HepG2 (cell line): ENCODE data around the gene FN1. TPM values are rescaled to one million over a fixed set of nuclear protein-coding genes. Genes with fewer than 3 reads are reported as not detected.

Source experiments
- CCDC6 ChIP-seq: sonication (generic); formaldehyde crosslinking; IDR thresholded peaks from 2 replicates; pipeline ENCODE4 v1.8.1; 2022; ENCODE audit warnings: mild to moderate bottlenecking, missing genetic modification reagents, moderate library complexity
- DMAP1 ChIP-seq: IDR thresholded peaks from 2 replicates; pipeline ENCODE4 v1.6.1; 2016
- GRHL1 ChIP-seq: sonication (generic); formaldehyde crosslinking; conservative IDR thresholded peaks from 2 replicates; pipeline ENCODE4 v1.8.0; 2022; ENCODE audit warnings: missing genetic modification reagents
- HBP1 ChIP-seq: IDR thresholded peaks from 2 replicates; pipeline ENCODE4 v1.6.1; 2016; ENCODE audit warnings: low read depth, control low read depth
- POLR2G ChIP-seq: fragments of 200-400 bp; formaldehyde crosslinking; IDR thresholded peaks from 2 replicates; pipeline ENCODE4 v1.6.1; 2018; ENCODE audit warnings: mild to moderate bottlenecking, low read depth, low read length, moderate library complexity
- PRPF4 ChIP-seq: fragments of 200-400 bp; formaldehyde crosslinking; IDR thresholded peaks from 2 replicates; pipeline ENCODE4 v1.6.1; 2016; ENCODE audit warnings: low read length, low read depth; ENCODE audit not compliant: poor library complexity, severe bottlenecking
- RBM22 ChIP-seq: fragments of 200-400 bp; formaldehyde crosslinking; optimal IDR thresholded peaks from 2 replicates; pipeline ENCODE3; 2017; ENCODE audit warnings: mild to moderate bottlenecking, low read length, moderate library complexity
- SRSF1 ChIP-seq: fragments of 200-400 bp; formaldehyde crosslinking; optimal IDR thresholded peaks from 2 replicates; pipeline ENCODE3; 2017; ENCODE audit warnings: mild to moderate bottlenecking, low read depth, low read length, moderate library complexity
- TRIM22 ChIP-seq: fragments of 450-650 bp; IDR thresholded peaks from 2 replicates; pipeline ENCODE4 v1.6.1; 2017
- YY1 ChIP-seq: IDR thresholded peaks from 2 replicates; pipeline ENCODE4 v1.6.1; 2011; ENCODE audit warnings: low read length, low read depth, moderate library complexity, mild to moderate bottlenecking; ENCODE audit not compliant: insufficient read depth, insufficient replicate concordance
- ZBTB49 ChIP-seq: sonication (generic); formaldehyde crosslinking; IDR thresholded peaks from 2 replicates; pipeline ENCODE4 v1.4.0; 2020; ENCODE audit warnings: missing genetic modification reagents, borderline replicate concordance
- ZMAT5 ChIP-seq: sonication (generic); formaldehyde crosslinking; IDR thresholded peaks from 2 replicates; pipeline ENCODE4 v1.5.0; 2020; ENCODE audit warnings: mild to moderate bottlenecking, low read depth, missing genetic modification reagents, borderline replicate concordance
- ZNF331 ChIP-seq: sonication (generic); formaldehyde crosslinking; IDR thresholded peaks from 2 replicates; pipeline ENCODE4 v1.4.0; 2020; ENCODE audit warnings: missing genetic modification reagents
- ZNF501 ChIP-seq: sonication (generic); formaldehyde crosslinking; IDR thresholded peaks from 2 replicates; pipeline ENCODE4 v1.5.1; 2020; ENCODE audit warnings: mild to moderate bottlenecking, moderate library complexity, missing genetic modification reagents
- ZNF615 ChIP-seq: sonication (generic); formaldehyde crosslinking; IDR thresholded peaks from 2 replicates; pipeline ENCODE4 v1.5.0; 2020; ENCODE audit warnings: mild to moderate bottlenecking, missing genetic modification reagents, borderline replicate concordance
- ZNF652 ChIP-seq: IDR thresholded peaks from 2 replicates; pipeline ENCODE4 v1.6.1; 2016; ENCODE audit warnings: low read depth, borderline replicate concordance
- ZNF781 ChIP-seq: sonication (generic); formaldehyde crosslinking; IDR thresholded peaks from 2 replicates; pipeline ENCODE4 v1.5.1; 2020; ENCODE audit warnings: borderline replicate concordance, mild to moderate bottlenecking, missing genetic modification reagents; ENCODE audit errors: not compliant biosample characterization
- ZNF790 ChIP-seq: sonication (generic); formaldehyde crosslinking; IDR thresholded peaks from 2 replicates; pipeline ENCODE4 v1.8.0; 2022; ENCODE audit warnings: missing genetic modification reagents, mild to moderate bottlenecking, borderline replicate concordance
- polyA plus RNA-seq, 8 experiments: library from polyadenylated mRNA; depleted of rRNA in 3 of 8; stranded (reverse) in 7 of 8; unstranded in 1 of 8; fragments of >200 nt; fragmentation: Illumina TruSeq in 4 of 8; extraction: Trizol in 4 of 8; gene quantifications; 2 replicates each; pipeline versions ENCODE4 v1.2.1 to v1.2.3, GENCODE V29; 2011 to 2016; ENCODE audit warnings: low read depth in 4 of 8, missing spikeins in 1 of 8, mixed read lengths in 1 of 8; ENCODE audit not compliant: insufficient read depth in 1 of 8
- total RNA-seq, 5 experiments: library from RNA; depleted of rRNA; stranded (reverse); fragments of >200 nt; fragmentation: Illumina TruSeq; extraction: Trizol; gene quantifications; 2 replicates each; pipeline ENCODE4 v1.2.3, GENCODE V29; 2016; ENCODE audit warnings: low read depth in 1 of 5

Gene FN1
- total and polyA plus RNA-seq, 2 of the 13 experiments (the other 11 are each of a cell fraction or from before 2014, with no cell fraction given), result 1,847 to 6,471 TPM

GRCh38 chr2:215361211-215361875, 74.5 kb downstream of the FN1 start (continued):
- TF ChIP-seq TRIM22 (no peak), ZNF790 (CRISPR knock-in tag) (no peak), ZNF781 (no peak), DMAP1 (CRISPR knock-in tag) (no peak), ZMAT5 (no peak), ZNF652 (CRISPR knock-in tag) (no peak), SRSF1 (no peak), RBM22 (peak; percentile 97), GRHL1 (CRISPR knock-in tag) (no peak), CCDC6 (CRISPR knock-in tag) (no peak), ZBTB49 (CRISPR knock-in tag) (no peak), POLR2G (peak; percentile 46; the same call in 1 of the 2 replicates), YY1 (no peak), PRPF4 (no peak), HBP1 (CRISPR knock-in tag) (no peak), ZNF501 (CRISPR knock-in tag) (no peak), ZNF331 (CRISPR knock-in tag) (no peak), ZNF615 (CRISPR knock-in tag) (no peak)
